ENCODE data around the gene RUNDC3A. TPM values are rescaled to one million over a fixed set of nuclear protein-coding genes. Genes with fewer than 3 reads are reported as not detected.

RUNDC3A gene
- under 1 TPM in 2 of 3 donors, not detected in 1; 0.31 to 0.48 TPM for total RNA-seq
- total RNA-seq (2013) = 0.16 TPM

- no peak within 1 kb of the TSS for H3K27ac ChIP-seq (ENCODE audit: low read length)
- ATAC-seq (peak; percentile 91 to 95 (median 94)), DNase-seq (peak; percentile 89 to 92)
- H3K9me3 ChIP-seq (ENCODE audit: control insufficient read depth, insufficient read depth, low read length) = no peaks in the 10 kb centered on the region
- intact Hi-C loops (cut with micrococcal nuclease) = no loop called here
- Mint-ChIP-seq H3K4me3 (peak within 1 kb of the TSS; percentile 40), H3K27me3 (ENCODE audit: low read depth in 2 of 2) (peaks cover 19 to 26% of the 10 kb centered on the region in 2 donors), H3K4me1 (peaks cover 11 to 18% of the 10 kb centered on the region in 2 donors), H3K9me3 (no peaks in the 10 kb centered on the region), H3K36me3 (no peaks in the 10 kb centered on the region), H3K27ac (no peak within 1 kb of the TSS)
- TF ChIP-seq CTCF (IDR thresholded peaks at IDR 0.05) = no peak
- H3K27me3 ChIP-seq (ENCODE audit: control insufficient read depth, insufficient read depth, low read length) = peaks cover 20% of the 10 kb centered on the region
- H3K36me3 ChIP-seq (ENCODE audit: control insufficient read depth, insufficient read depth, low read length) = no peaks in the 10 kb centered on the region
- H3K4me1 ChIP-seq (ENCODE audit: control insufficient read depth, insufficient read depth, low read length) = peaks cover 22% of the 10 kb centered on the region
- WGBS (ENCODE audit: insufficient coverage) = 0% methylated on average over 37 of the region's 39 CpGs
- no peak within 1 kb of the TSS for H3K4me3 ChIP-seq (ENCODE audit: low read length)
These were observed at the start of gene RUNDC3A for GRCh38 chr17:44308320-44308818. Gene RUNDC3A, plus strand, starts transcription at chr17:44308601. Its CDS starts 232 bp downstream, at chr17:44308833.

GRCh38 chr17:44258811-44259351, 49.5 kb upstream of the RUNDC3A start:
- no peak overlapping the region for H3K4me3 ChIP-seq (ENCODE audit: low read length)
- intact Hi-C loops (cut with micrococcal nuclease) = no loop called here
- no peaks in the 10 kb centered on the region for H3K4me1 ChIP-seq (ENCODE audit: control insufficient read depth, insufficient read depth, low read length)
- H3K27me3 Mint-ChIP-seq (ENCODE audit: low read depth in 2 of 2) = no peaks in the 10 kb centered on the region
- no peaks in the 10 kb centered on the region for H3K9me3 Mint-ChIP-seq
- no peak overlapping the region for H3K4me3 Mint-ChIP-seq
- H3K27ac ChIP-seq (ENCODE audit: low read length) = no peak overlapping the region
- H3K36me3 Mint-ChIP-seq = no peaks in the 10 kb centered on the region
- no peak overlapping the region for H3K27ac Mint-ChIP-seq
- no peaks in the 10 kb centered on the region for H3K36me3 ChIP-seq (ENCODE audit: control insufficient read depth, insufficient read depth, low read length)
- no peaks in the 10 kb centered on the region for H3K4me1 Mint-ChIP-seq
- no peak for ATAC-seq
- no peak for TF ChIP-seq CTCF (IDR thresholded peaks at IDR 0.05)
- no peaks in the 10 kb centered on the region for H3K9me3 ChIP-seq (ENCODE audit: control insufficient read depth, insufficient read depth, low read length)
- no peak for DNase-seq
- WGBS (ENCODE audit: insufficient coverage) = 65% methylated on average over 17 of the region's 17 CpGs
- no peaks in the 10 kb centered on the region for H3K27me3 ChIP-seq (ENCODE audit: control insufficient read depth, insufficient read depth, low read length)

- H3K27ac ChIP-seq (ENCODE audit: low read length) = no peak overlapping the region
- Mint-ChIP-seq H3K9me3 (no peaks in the 10 kb centered on the region), H3K27ac (no peak overlapping the region), H3K4me1 (no peaks in the 10 kb centered on the region), H3K36me3 (no peaks in the 10 kb centered on the region), H3K27me3 (ENCODE audit: low read depth in 2 of 2) (no peaks in the 10 kb centered on the region), H3K4me3 (no peak overlapping the region)
- no peak for ATAC-seq
- H3K36me3 ChIP-seq (ENCODE audit: control insufficient read depth, insufficient read depth, low read length) = no peaks in the 10 kb centered on the region
- DNase-seq = no peak
- H3K9me3 ChIP-seq (ENCODE audit: control insufficient read depth, insufficient read depth, low read length) = no peaks in the 10 kb centered on the region
- intact Hi-C loops (cut with micrococcal nuclease) = no loop called here
- no peak for TF ChIP-seq CTCF (IDR thresholded peaks at IDR 0.05)
- 90% methylated on average over 6 of the region's 6 CpGs for WGBS (ENCODE audit: insufficient coverage)
- H3K4me3 ChIP-seq (ENCODE audit: low read length) = no peak overlapping the region
- H3K4me1 ChIP-seq (ENCODE audit: control insufficient read depth, insufficient read depth, low read length) = no peaks in the 10 kb centered on the region
- H3K27me3 ChIP-seq (ENCODE audit: control insufficient read depth, insufficient read depth, low read length) = no peaks in the 10 kb centered on the region
These were observed 48.1 kb upstream of the RUNDC3A start for GRCh38 chr17:44260296-44260695.
